GM12864 (cell line): Measurements from ENCODE around the gene DIP2C.

Source experiments
- DNase-seq: peaks from one replicate; pipeline ENCODE4 v3.0.0-alpha.2; 2011; ENCODE audit warnings: low read depth
- H3K4me3 ChIP-seq: 2 replicates; pipeline ENCODE4 v1.5.1; 2011; ENCODE audit warnings: mild to moderate bottlenecking, low read depth, low read length, control low read depth
- TF ChIP-seq, protein P1 (sequence below): IDR thresholded peaks from 2 replicates; pipeline ENCODE4 v1.5.1; 2011; ENCODE audit warnings: low read depth, mild to moderate bottlenecking, moderate library complexity, low read length, control low read depth, inconsistent platforms; ENCODE audit errors: missing control alignments

The DIP2C gene

DNA sequence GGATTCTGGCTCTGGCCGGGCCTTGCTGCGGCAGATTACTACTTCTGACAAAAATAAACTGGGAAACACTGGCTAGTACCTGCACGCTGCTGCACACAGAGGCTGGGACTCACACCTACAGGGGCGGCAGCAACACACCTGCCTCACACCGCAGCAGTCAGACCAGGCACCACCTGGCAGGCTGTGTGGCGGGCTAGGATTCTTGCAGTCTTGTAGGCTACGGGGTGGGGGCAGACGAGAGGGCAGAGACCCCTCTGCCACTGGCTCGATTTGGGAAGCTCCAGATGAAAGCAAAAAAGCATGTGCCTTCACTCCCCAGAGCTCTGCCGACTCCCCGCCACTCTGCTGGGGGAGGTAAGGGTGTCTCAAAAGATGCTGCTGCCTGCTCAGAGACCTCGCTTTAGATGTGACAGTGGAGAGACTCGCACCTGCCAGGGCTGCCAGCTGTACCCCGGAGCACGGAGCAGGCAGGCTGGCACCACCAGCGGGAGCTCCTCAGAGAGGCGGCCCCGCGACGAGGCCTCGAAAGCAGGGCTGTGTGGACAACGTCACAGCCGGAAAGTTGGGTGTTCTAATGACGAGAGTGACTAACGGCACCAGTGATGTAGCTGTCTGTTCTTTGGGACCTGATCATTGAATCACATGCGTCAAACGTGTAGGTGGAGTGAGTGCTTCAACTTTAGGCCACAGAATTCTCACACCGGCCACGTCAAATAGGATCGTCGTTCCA is 303.7 kb downstream of the DIP2C start:
- no peak for DNase-seq
- H3K4me3 ChIP-seq = no peak overlapping the region
- TF ChIP-seq, protein P1, sequence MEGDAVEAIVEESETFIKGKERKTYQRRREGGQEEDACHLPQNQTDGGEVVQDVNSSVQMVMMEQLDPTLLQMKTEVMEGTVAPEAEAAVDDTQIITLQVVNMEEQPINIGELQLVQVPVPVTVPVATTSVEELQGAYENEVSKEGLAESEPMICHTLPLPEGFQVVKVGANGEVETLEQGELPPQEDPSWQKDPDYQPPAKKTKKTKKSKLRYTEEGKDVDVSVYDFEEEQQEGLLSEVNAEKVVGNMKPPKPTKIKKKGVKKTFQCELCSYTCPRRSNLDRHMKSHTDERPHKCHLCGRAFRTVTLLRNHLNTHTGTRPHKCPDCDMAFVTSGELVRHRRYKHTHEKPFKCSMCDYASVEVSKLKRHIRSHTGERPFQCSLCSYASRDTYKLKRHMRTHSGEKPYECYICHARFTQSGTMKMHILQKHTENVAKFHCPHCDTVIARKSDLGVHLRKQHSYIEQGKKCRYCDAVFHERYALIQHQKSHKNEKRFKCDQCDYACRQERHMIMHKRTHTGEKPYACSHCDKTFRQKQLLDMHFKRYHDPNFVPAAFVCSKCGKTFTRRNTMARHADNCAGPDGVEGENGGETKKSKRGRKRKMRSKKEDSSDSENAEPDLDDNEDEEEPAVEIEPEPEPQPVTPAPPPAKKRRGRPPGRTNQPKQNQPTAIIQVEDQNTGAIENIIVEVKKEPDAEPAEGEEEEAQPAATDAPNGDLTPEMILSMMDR = no peak

DNA sequence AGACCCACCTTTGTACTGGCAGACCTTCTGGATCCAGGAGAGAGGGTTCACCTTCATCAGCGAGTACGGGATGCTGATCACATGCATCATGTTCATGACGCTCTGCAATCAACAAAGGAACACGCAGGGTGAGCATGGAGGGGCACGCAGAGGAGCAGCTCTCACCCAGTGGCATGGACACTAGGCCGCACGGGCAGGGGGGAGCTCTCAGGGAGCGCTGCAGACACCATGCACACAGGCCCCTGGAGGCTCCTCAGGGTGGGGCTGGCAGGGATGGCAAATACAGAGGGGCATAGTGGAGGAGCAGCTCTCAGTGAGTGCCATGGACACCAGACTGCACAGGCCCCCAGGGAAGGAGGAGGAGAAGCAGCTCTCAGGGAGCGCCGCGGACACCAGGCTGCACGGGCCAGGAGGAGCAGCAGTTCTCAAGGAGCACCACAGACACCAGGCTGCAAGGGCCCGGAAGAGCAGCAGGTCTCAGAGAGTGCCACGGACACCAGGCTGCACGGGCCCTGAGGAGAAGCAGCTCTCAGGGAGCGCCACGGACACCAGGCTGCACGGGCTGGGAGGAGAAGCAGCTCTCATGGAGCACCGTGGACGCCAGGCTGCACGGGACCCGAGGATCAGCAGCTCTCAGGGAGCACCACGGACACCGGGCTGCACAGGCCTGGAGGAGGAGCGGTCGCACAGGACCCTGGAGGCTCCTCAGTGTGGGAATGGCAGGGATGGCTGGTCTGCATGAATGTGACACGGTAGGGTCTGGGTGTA is 304.7 kb downstream of the DIP2C start:
- no peak for DNase-seq
- TF ChIP-seq, protein P1 = no peak
- no peak overlapping the region for H3K4me3 ChIP-seq

DNA sequence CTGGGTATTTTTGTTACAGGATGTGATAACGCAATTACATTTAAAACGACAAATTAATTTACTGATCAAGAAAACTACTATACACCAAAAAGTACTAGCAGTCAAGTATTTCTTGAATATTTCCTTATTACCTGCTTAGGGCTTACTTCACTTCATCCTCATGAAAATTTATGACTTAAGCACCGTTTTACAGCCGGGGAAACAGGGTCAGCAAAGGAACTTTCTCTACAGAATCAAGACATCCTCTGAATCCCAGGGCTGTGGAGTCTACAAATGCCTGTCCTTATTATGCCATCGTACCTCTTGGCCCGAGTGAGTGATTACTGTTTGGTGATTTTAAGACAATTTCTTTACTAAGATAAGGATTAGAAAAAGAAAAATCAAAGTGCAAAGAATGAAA is 305.9 kb downstream of the DIP2C start:
- no peak overlapping the region for H3K4me3 ChIP-seq
- no peak for DNase-seq
- TF ChIP-seq, protein P1 = no peak

DNA sequence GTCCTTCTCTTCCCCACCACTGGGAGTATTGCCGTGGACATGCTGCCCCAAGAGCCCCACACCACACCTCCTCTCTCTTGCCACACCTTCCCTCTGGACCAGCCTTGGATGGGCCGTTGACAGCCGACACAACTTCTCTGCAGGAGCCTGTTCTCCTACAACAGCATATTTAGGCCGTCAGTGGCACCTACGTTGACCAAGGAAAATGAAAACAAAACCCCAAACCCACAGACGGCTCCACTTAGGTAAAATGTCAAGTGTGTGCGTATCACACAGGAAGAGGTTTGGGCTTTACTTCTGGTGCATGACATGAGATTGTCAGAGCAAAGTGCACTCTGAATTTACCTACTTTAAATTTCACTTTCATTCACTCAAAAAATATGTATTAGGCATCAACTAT is 307.7 kb downstream of the DIP2C start:
- DNase-seq = no peak
- H3K4me3 ChIP-seq = no peak overlapping the region
- TF ChIP-seq, protein P1 = no peak

DNA sequence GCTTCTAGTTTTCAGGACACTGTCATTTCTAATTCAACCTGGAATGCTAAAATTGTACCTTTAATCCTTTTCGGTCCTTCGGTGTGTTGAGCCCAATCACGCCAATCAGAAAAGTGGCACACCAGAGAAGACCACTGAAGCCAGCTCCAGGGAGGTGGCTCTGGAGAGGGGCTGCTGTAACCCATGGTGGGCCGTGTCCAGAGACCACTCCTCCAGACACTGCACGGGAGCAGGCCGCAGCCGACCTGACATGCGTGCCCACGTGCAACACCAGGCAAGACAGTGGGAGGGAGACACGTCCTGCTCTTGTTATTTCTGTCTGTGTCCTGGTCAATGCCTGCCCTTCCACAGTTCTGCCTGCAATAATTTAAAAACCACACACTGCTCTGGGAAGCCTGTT is 308.1 kb downstream of the DIP2C start:
- H3K4me3 ChIP-seq = no peak overlapping the region
- TF ChIP-seq, protein P1 = no peak
- no peak for DNase-seq

DNA sequence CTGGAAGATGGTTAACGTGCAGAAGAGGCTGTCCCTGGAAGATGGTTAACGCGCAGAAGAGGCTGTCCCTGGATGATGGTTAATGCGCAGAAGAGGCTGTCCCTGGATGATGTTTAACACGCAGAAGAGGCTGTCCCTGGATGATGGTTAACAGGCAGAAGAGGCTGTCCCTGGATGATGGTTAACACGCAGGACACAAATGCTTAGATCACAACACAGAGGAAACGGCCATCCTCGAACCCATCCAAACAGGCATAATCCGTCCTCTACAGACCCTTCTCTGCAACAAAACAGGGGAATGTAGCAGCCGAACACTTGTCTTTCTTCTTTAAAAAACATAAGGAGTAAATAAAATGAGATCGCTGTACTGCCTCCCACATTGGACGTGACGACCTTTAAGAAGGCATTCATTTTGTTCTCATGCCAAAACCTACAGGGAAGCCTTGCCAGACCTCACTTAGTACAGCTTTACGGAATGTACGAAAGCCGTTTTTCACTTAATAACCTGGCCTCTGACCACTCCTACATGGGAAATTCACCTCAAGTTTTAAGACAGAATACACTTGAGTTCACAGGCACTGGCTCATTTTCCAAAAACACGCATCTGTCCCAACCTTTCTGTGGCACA is 309.0 kb downstream of the DIP2C start:
- no peak overlapping the region for H3K4me3 ChIP-seq
- TF ChIP-seq, protein P1 = no peak
- no peak for DNase-seq
